ENCODE measurements around the gene MYL9. TPM values are rescaled to one million over a fixed set of nuclear protein-coding genes. Genes with fewer than 3 reads are reported as not detected.
A peak's percentile ranks its signal among the peaks of the same experiment; 100 is the strongest.

Gene MYL9
- total RNA-seq, 1 experiment from 2014 or later = 13.3 TPM

DNA sequence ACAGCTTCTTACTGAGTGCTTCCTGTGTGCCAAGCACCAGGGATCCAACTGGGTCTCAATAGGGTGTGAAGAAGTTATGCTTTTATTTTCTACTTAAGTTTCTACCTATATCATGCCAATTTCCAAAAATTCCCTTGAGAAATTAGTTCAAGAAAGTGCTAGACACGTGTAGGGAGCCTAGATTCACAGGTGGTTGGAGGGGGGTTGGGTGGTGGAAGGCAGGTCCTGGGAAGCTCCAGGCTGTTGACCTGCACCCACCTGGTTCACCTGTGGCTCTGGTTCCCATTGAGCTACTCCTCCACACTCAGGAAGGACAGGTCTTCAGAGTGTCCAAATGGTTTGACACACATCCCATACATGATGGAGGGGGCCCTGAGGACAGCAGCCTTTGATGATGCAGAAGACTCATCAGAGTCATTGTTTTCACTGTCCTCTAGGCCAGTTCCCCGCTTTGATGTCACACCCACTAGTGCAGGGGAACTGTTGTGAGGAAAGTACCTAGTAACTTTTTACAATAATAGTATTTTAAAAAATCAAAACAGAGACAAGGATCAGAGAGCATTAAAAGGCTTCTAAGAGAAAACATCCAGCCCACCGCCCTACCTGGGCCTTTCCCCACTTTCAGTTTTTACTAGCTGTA is 39.8 kb upstream of the MYL9 start:
- CTCF ChIA-PET = no interaction called here
- H3K27ac ChIP-seq = no peak overlapping the region
- intact Hi-C loops (cut with micrococcal nuclease; ENCODE audit: unreplicated experiment) = loop anchor here (10.0 kb wide), 1 partner anchor 383 kb away; no protein-coding TSS in a partner anchor
- H3K4me3 ChIP-seq = no peak overlapping the region
- H3F3A ChIP-seq (ENCODE audit: insufficient read depth, low read depth) = no peaks in the 10 kb centered on the region
- H3K79me2 ChIP-seq (ENCODE audit: low read depth) = no peaks in the 10 kb centered on the region
- H3K36me3 ChIP-seq (ENCODE audit: low read depth) = no peaks in the 10 kb centered on the region
- no peaks in the 10 kb centered on the region for H3K27me3 ChIP-seq (ENCODE audit: insufficient read depth, low read depth)
- BruUV-seq (replicated peaks) = no TSS peak
- DNase-seq = no peak
- no peaks in the 10 kb centered on the region for H3K4me1 ChIP-seq (replicated peaks; ENCODE audit: insufficient read depth)
- no peak overlapping the region for H3K4me2 ChIP-seq
- no peaks in the 10 kb centered on the region for H4K20me1 ChIP-seq (ENCODE audit: insufficient read depth)
- POLR2A ChIA-PET (ENCODE audit: unreplicated experiment) = no interaction called here
- H2AFZ ChIP-seq = no peak overlapping the region
- H3K9me2 ChIP-seq (ENCODE audit: insufficient read depth) = no peaks in the 10 kb centered on the region
- TF ChIP-seq, protein P1, sequence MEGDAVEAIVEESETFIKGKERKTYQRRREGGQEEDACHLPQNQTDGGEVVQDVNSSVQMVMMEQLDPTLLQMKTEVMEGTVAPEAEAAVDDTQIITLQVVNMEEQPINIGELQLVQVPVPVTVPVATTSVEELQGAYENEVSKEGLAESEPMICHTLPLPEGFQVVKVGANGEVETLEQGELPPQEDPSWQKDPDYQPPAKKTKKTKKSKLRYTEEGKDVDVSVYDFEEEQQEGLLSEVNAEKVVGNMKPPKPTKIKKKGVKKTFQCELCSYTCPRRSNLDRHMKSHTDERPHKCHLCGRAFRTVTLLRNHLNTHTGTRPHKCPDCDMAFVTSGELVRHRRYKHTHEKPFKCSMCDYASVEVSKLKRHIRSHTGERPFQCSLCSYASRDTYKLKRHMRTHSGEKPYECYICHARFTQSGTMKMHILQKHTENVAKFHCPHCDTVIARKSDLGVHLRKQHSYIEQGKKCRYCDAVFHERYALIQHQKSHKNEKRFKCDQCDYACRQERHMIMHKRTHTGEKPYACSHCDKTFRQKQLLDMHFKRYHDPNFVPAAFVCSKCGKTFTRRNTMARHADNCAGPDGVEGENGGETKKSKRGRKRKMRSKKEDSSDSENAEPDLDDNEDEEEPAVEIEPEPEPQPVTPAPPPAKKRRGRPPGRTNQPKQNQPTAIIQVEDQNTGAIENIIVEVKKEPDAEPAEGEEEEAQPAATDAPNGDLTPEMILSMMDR (conservative IDR thresholded peaks at IDR 0.05) = no peak
- no peak for TF ChIP-seq EZH2 (IDR thresholded peaks at IDR 0.05; ENCODE audit: low read depth)
- no peaks in the 10 kb centered on the region for H3K9me3 ChIP-seq (ENCODE audit: insufficient read depth, low read depth)

DNA sequence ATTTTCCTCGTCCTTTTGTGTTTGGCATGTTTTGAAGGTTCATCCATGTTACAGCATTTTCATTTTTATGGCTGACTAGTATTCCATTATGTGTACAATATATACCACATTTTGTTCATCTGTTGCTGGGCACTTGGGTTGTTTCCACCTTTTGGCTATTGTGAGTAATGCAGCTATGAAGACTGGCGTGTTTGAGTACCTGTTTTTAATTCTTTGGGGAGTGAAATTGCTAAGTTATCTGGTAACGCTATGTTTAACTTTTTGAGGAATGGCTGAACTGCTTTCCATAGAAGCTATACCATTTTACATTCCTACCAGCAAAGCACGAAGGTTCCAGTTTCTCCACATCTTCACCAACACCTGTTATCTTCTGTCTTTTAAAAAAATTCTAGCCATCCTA is 37.0 kb upstream of the MYL9 start:
- ChIA-PET CTCF (no interaction called here), POLR2A (ENCODE audit: unreplicated experiment) (no interaction called here)
- Histone ChIP-seq H3K79me2 (ENCODE audit: low read depth) (no peaks in the 10 kb centered on the region), H3K36me3 (ENCODE audit: low read depth) (peaks cover 4% of the 10 kb centered on the region; the same call in 1 of the 2 replicates), H2AFZ (no peak overlapping the region), H3K4me1 (replicated peaks; ENCODE audit: insufficient read depth) (no peaks in the 10 kb centered on the region), H3K9me3 (ENCODE audit: insufficient read depth, low read depth) (no peaks in the 10 kb centered on the region), H3K27ac (no peak overlapping the region), H3K9me2 (ENCODE audit: insufficient read depth) (no peaks in the 10 kb centered on the region), H3F3A (ENCODE audit: insufficient read depth, low read depth) (0 out of 2 replicates have a peak, but pooled peaks cover 3% of the 10 kb centered on the region), H4K20me1 (ENCODE audit: insufficient read depth) (no peaks in the 10 kb centered on the region; the same call in 1 of the 2 replicates), H3K4me2 (no peak overlapping the region), H3K4me3 (no peak overlapping the region), H3K27me3 (ENCODE audit: insufficient read depth, low read depth) (no peaks in the 10 kb centered on the region)
- intact Hi-C loops (cut with micrococcal nuclease; ENCODE audit: unreplicated experiment) = loop anchor here (10.0 kb wide), 1 partner anchor 381 kb away; no protein-coding TSS in a partner anchor
- no peak for TF ChIP-seq EZH2 (IDR thresholded peaks at IDR 0.05; ENCODE audit: low read depth)
- TF ChIP-seq, protein P1 (conservative IDR thresholded peaks at IDR 0.05) = no peak
- DNase-seq = no peak
- no TSS peak for BruUV-seq (replicated peaks)

- peak in 1 of 2 experiments; percentile 39 for DNase-seq
- Histone ChIP-seq H3K4me1 (replicated peaks; ENCODE audit: insufficient read depth) (no peaks in the 10 kb centered on the region), H3K36me3 (ENCODE audit: low read depth) (peaks cover 4% of the 10 kb centered on the region; the same call in 1 of the 2 replicates), H4K20me1 (ENCODE audit: insufficient read depth) (no peaks in the 10 kb centered on the region; the same call in 1 of the 2 replicates), H3F3A (ENCODE audit: insufficient read depth, low read depth) (0 out of 2 replicates have a peak, but pooled peaks cover 3% of the 10 kb centered on the region), H3K4me3 (no peak overlapping the region), H3K9me2 (ENCODE audit: insufficient read depth) (no peaks in the 10 kb centered on the region), H3K79me2 (ENCODE audit: low read depth) (no peaks in the 10 kb centered on the region), H3K27ac (no peak overlapping the region), H3K9me3 (ENCODE audit: insufficient read depth, low read depth) (no peaks in the 10 kb centered on the region), H3K4me2 (no peak overlapping the region), H2AFZ (no peak overlapping the region), H3K27me3 (ENCODE audit: insufficient read depth, low read depth) (no peaks in the 10 kb centered on the region)
- TF ChIP-seq, protein P1 (conservative IDR thresholded peaks at IDR 0.05) = peak; percentile 54
- no peak for TF ChIP-seq EZH2 (IDR thresholded peaks at IDR 0.05; ENCODE audit: low read depth)
- intact Hi-C loops (cut with micrococcal nuclease; ENCODE audit: unreplicated experiment) = loop anchor here (10.0 kb wide), 1 partner anchor 379 kb away; no protein-coding TSS in a partner anchor
- CTCF ChIA-PET = interaction anchor here (0.5 to 1.0 kb wide), 3 partner anchors 10 to 249 kb away, joined by 3 to 5 read pairs (median 5); no protein-coding TSS in a partner anchor
- POLR2A ChIA-PET (ENCODE audit: unreplicated experiment) = no interaction called here
- no TSS peak for BruUV-seq (replicated peaks)
Measured at GRCh38 chr20:36506253-36506652, 35.1 kb upstream of the MYL9 start.
